Breast epithelium (tissue), 4 donors: Measurements from ENCODE around the gene KCNC1. TPM values are rescaled to one million over a fixed set of nuclear protein-coding genes. Genes with fewer than 3 reads are reported as not detected.

Experiments used
- DNase-seq, 2 donors: peaks; one replicate each; pipeline ENCODE4 v3.0.0-alpha.2; 2019; ENCODE audit warnings: low spot score in 2 of 2
- H3K27ac ChIP-seq, 2 donors: fragments of 200-600 bp; sonication (generic) in 1 of 2; one replicate each; pipeline ENCODE4 v1.5.1; 2016 to 2019; ENCODE audit warnings: mild to moderate bottlenecking in 1 of 2
- H3K27me3 ChIP-seq, 2 donors: fragments of 200-600 bp; sonication (generic) in 1 of 2; one replicate each; pipeline versions ENCODE4 v1.5.1 to v1.6.0; 2017 to 2019; ENCODE audit warnings: control low read depth in 1 of 2, mild to moderate bottlenecking in 1 of 2
- H3K36me3 ChIP-seq: fragments of 200-600 bp; one replicate; pipeline ENCODE4 v1.5.1; 2019
- H3K4me1 ChIP-seq, 2 donors: fragments of 200-600 bp; sonication (generic); one replicate each; pipeline ENCODE4 v1.5.1; 2016 to 2019; ENCODE audit warnings: control low read depth in 1 of 2
- H3K4me3 ChIP-seq, 3 donors: fragments of 200-600 bp; sonication (generic); 1 replicate in 2 of 3; 2 replicates in 1 of 3; pipeline ENCODE4 v1.5.1; 2016 to 2019; ENCODE audit warnings: mild to moderate bottlenecking in 3 of 3, moderate library complexity in 2 of 3
- H3K9me3 ChIP-seq, 2 donors: fragments of 200-600 bp; sonication (generic) in 1 of 2; one replicate each; pipeline ENCODE4 v1.5.1; 2016 to 2019; ENCODE audit warnings: control low read depth in 1 of 2
- CTCF ChIP-seq, 3 donors: fragments of 450-650 bp; IDR thresholded peaks; one replicate each; pipeline ENCODE4 v1.5.1; 2016 to 2017; ENCODE audit warnings: antibody characterized with exemption in 3 of 3, mild to moderate bottlenecking in 3 of 3, moderate library complexity in 3 of 3
- POLR2A ChIP-seq: fragments of 450-650 bp; IDR thresholded peaks from one replicate; pipeline ENCODE4 v1.6.1; 2016; ENCODE audit warnings: antibody characterized with exemption, mild to moderate bottlenecking, moderate library complexity
- POLR2AphosphoS5 ChIP-seq, 3 donors: sonication (generic); formaldehyde crosslinking; IDR thresholded peaks; one replicate each; pipeline ENCODE4 v1.6.1; 2017; ENCODE audit warnings: antibody characterized with exemption in 3 of 3
- intact Hi-C: fragments of 100-400 bp; cut with DNase I; formaldehyde crosslinking; loops from one replicate; pipeline ENCODE4 v1.15.1; 2023; ENCODE audit warnings: low total_unique reads
- total RNA-seq, 3 donors: library from RNA; depleted of rRNA; stranded (reverse); fragments of >200 nt; gene quantifications; one replicate each; pipeline ENCODE4 v1.1.0, GENCODE V29; 2016

The KCNC1 gene
- total RNA-seq, 3 donors from 2014 or later = 0.15 TPM; not detected in 2

GRCh38 chr11:17752144-17752543, 17.6 kb downstream of the KCNC1 start:
- Histone ChIP-seq H3K36me3 (no peaks in the 10 kb centered on the region), H3K4me1 (no peaks in the 10 kb centered on the region), H3K27ac (no peak overlapping the region), H3K27me3 (no peaks in the 10 kb centered on the region), H3K4me3 (no peak overlapping the region), H3K9me3 (no peaks in the 10 kb centered on the region)
- TF ChIP-seq POLR2AphosphoS5 (IDR thresholded peaks at IDR 0.05) (no peak), POLR2A (no peak), CTCF (IDR thresholded peaks at IDR 0.05) (no peak)
- intact Hi-C loops = no loop called here
- no peak for DNase-seq

DNA sequence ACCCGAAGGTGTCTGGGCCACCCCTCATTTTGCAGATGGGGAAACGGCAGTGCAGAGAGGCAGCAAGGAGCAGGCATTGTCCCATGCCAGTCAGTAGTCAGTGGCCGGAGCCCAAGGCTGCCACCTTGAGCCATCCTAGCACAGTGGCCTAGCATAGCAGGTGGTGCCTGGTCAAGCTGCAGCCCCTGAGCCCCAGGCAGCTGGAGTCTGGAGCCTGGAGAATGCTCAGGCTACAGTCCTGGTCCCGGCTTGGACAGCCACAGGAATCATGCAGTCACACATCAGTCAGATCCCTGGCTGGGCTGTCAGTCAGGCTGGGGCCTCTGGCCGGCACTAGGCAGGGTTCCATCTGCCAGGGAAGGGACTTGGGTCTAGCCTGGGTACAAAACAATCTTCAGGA, 18.6 kb downstream of the KCNC1 start:
- no peaks in the 10 kb centered on the region for H3K4me1 ChIP-seq
- no peaks in the 10 kb centered on the region for H3K27me3 ChIP-seq
- DNase-seq = no peak
- TF ChIP-seq CTCF (IDR thresholded peaks at IDR 0.05) (no peak), POLR2A (no peak), POLR2AphosphoS5 (IDR thresholded peaks at IDR 0.05) (no peak)
- H3K9me3 ChIP-seq = peaks cover 0 to under 1% of the 10 kb centered on the region in 2 donors
- no peak overlapping the region for H3K27ac ChIP-seq
- no peak overlapping the region for H3K4me3 ChIP-seq
- intact Hi-C loops = no loop called here
- no peaks in the 10 kb centered on the region for H3K36me3 ChIP-seq

DNA sequence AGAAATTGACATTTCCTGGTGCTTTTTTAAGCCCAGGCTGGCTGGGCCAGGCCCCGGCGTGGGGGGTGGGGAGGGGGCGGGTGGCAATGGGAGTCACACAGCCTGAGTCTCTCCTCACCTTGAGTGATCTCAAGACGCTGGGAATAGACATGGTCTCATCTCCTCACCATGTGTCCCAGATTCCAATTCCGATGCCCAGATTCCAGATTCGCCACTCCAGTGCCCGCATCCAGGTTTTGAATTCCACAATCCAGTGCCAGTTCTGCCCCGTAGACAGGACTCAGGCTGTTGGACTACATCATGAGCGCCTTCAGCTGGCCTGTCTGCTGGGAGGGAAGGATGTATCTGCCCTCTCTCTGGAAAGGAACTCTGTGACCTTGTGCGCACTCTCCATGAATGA, 19.1 kb downstream of the KCNC1 start:
- Histone ChIP-seq H3K27me3 (no peaks in the 10 kb centered on the region), H3K9me3 (peaks cover 0 to 6% of the 10 kb centered on the region in 2 donors), H3K4me1 (no peaks in the 10 kb centered on the region), H3K4me3 (no peak overlapping the region), H3K36me3 (no peaks in the 10 kb centered on the region), H3K27ac (no peak overlapping the region)
- intact Hi-C loops = no loop called here
- TF ChIP-seq CTCF (IDR thresholded peaks at IDR 0.05) (no peak), POLR2A (no peak), POLR2AphosphoS5 (IDR thresholded peaks at IDR 0.05) (no peak)
- DNase-seq = no peak

- intact Hi-C loops = no loop called here
- no peak overlapping the region for H3K27ac ChIP-seq
- no peak overlapping the region for H3K4me3 ChIP-seq
- no peak for TF ChIP-seq CTCF (IDR thresholded peaks at IDR 0.05)
- TF ChIP-seq POLR2A = no peak
- no peak for DNase-seq
- H3K9me3 ChIP-seq = peaks cover 0 to 10% of the 10 kb centered on the region in 2 donors
- no peaks in the 10 kb centered on the region for H3K36me3 ChIP-seq
- H3K27me3 ChIP-seq = no peaks in the 10 kb centered on the region
- no peaks in the 10 kb centered on the region for H3K4me1 ChIP-seq
Measured at GRCh38 chr11:17755891-17756290, 21.3 kb downstream of the KCNC1 start.

DNA sequence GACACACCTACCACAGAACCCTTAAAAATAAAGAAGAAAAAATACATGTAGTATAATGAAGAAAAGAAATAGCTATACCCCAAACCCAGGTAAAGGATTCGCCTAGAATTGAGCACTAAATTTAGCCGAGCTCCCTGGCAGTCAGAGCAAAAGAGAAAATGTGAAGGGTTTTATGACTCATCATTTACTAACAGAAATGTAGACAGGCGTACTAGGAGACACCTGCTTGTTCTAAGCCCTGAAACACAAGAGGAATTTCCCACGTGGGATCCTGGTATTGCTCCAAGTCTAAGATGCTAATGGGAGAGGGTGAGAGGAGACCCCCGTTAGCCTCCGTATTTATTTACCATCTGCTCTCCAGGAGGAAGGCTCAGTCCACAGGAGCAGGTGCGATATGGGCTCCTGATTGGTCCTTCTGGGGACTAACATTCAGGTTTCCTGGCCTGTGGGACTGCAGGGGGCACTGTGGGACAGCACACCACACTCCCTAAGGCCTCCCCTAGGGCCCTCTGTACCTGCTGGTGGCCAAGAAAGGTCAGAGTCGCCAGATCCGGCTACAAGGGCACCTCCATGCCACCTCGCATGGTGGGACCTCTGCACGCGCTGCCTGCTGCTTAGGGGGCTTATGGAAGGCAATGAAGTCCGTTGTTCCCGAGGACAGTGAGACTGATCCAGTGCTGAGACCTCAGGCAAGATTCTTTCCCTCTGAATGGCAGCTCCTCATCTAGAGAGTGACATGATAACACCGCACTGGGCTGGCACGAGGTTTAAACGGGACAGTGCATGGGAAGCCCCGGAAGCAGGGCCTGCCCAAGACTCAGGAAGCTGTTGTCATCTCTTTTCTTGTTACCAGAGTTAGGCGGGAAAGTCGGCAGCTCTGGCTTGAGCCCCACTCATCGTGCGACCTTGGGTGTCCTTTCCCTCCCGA, 25.8 kb downstream of the KCNC1 start:
- Histone ChIP-seq H3K9me3 (peaks cover 0 to 10% of the 10 kb centered on the region in 2 donors), H3K36me3 (no peaks in the 10 kb centered on the region), H3K4me3 (no peak overlapping the region), H3K4me1 (no peaks in the 10 kb centered on the region), H3K27ac (no peak overlapping the region), H3K27me3 (no peaks in the 10 kb centered on the region)
- intact Hi-C loops = no loop called here
- no peak for DNase-seq
- TF ChIP-seq POLR2AphosphoS5 (IDR thresholded peaks at IDR 0.05) = no peak
- TF ChIP-seq CTCF (IDR thresholded peaks at IDR 0.05) = peak in 1 of 3 donors; percentile 44
